H1 (cell line): ENCODE data around the gene TP53. TPM values are rescaled to one million over a fixed set of nuclear protein-coding genes. Genes with fewer than 3 reads are reported as not detected.

Experiments
- CTCF ChIA-PET: fragments of 300-600 bp; sonication (Branson Sonifier 250); formaldehyde crosslinking; loops from one replicate; lab custom pipeline; 2021; ENCODE audit not compliant: partially characterized antibody; lab: Charles Lee
- POLR2A ChIA-PET: fragments of 300-600 bp; sonication (Branson Sonifier 250); formaldehyde crosslinking; loops from one replicate; lab custom pipeline; 2021; ENCODE audit warnings: inconsistent platforms; ENCODE audit not compliant: partially characterized antibody; lab: Charles Lee
- DNase-seq, 2 experiments: peaks; one replicate each; pipeline versions ENCODE4 v3.0.0 to v3.0.0-alpha.2; 2010 to 2022; ENCODE audit warnings: low spot score in 2 of 2, low read depth in 1 of 2, mixed read lengths in 1 of 2
- FAIRE-seq: peaks from 2 replicates; lab custom pipeline; 2011; peaks lifted over from hg19 to GRCh38; lab: Jason Lieb, UNC
- H2AFZ ChIP-seq: 2 replicates; pipeline ENCODE4 v1.8.1; 2012; ENCODE audit warnings: low read length, inconsistent platforms
- H2AK5ac ChIP-seq: 2 replicates; pipeline ENCODE4 v1.6.1; 2013; ENCODE audit warnings: low read depth, low read length
- H2BK120ac ChIP-seq: replicated peaks from 2 replicates; pipeline ENCODE3; 2013; ENCODE audit warnings: low read depth, low read length, inconsistent platforms
- H2BK12ac ChIP-seq: 2 replicates; pipeline ENCODE4 v1.6.1; 2013; ENCODE audit warnings: low read depth, low read length
- H2BK15ac ChIP-seq: 2 replicates; pipeline ENCODE4 v1.6.1; 2013; ENCODE audit warnings: low read length
- H2BK20ac ChIP-seq: 2 replicates; pipeline ENCODE4 v1.6.1; 2013; ENCODE audit warnings: low read length
- H2BK5ac ChIP-seq: 2 replicates; pipeline ENCODE4 v1.6.1; 2013; ENCODE audit warnings: low read depth, low read length
- H3K14ac ChIP-seq: 2 replicates; pipeline ENCODE4 v1.6.1; 2013; ENCODE audit warnings: inconsistent platforms; ENCODE audit not compliant: insufficient read length
- H3K18ac ChIP-seq: 2 replicates; pipeline ENCODE4 v1.6.1; 2013; ENCODE audit warnings: low read length; ENCODE audit errors: extremely low read depth
- H3K23ac ChIP-seq: 2 replicates; pipeline ENCODE4 v1.6.1; 2013; ENCODE audit warnings: inconsistent platforms; ENCODE audit not compliant: insufficient read length
- H3K23me2 ChIP-seq: 2 replicates; pipeline ENCODE4 v1.6.1; 2013; ENCODE audit warnings: low read depth, low read length
- H3K27ac ChIP-seq: 2 replicates; pipeline ENCODE4 v1.6.1; 2011; ENCODE audit warnings: low read depth, low read length, inconsistent platforms
- H3K27me3 ChIP-seq, 4 experiments: replicated peaks in 1 of 4; 1 replicate in 1 of 4; 2 replicates in 3 of 4; pipeline versions ENCODE4 v1.6.1 to v1.8.1; 2011 to 2013; ENCODE audit warnings: low read length in 3 of 4, mild to moderate bottlenecking in 3 of 4, inconsistent platforms in 2 of 4, mixed read lengths in 2 of 4, moderate library complexity in 1 of 4; ENCODE audit not compliant: control insufficient read depth in 3 of 4, insufficient read depth in 3 of 4; ENCODE audit errors: extremely low read depth in 1 of 4
- H3K36me3 ChIP-seq, 4 experiments: 2 replicates each; pipeline versions ENCODE4 v1.6.1 to v1.8.1; 2011 to 2013; ENCODE audit warnings: mild to moderate bottlenecking in 4 of 4, low read length in 3 of 4, moderate library complexity in 2 of 4, control low read depth in 1 of 4, inconsistent platforms in 1 of 4; ENCODE audit not compliant: insufficient read depth in 4 of 4, control insufficient read depth in 2 of 4
- H3K4ac ChIP-seq: replicated peaks from 2 replicates; pipeline ENCODE3; 2013; ENCODE audit warnings: low read length, low read depth, mixed read lengths, inconsistent platforms; ENCODE audit not compliant: insufficient read length
- H3K4me1 ChIP-seq, 4 experiments: replicated peaks in 1 of 4; 1 replicate in 1 of 4; 2 replicates in 3 of 4; pipeline versions ENCODE4 v1.6.1 to v1.8.1; 2011 to 2013; ENCODE audit warnings: low read length in 3 of 4, inconsistent platforms in 2 of 4, mixed read lengths in 1 of 4; ENCODE audit not compliant: insufficient read depth in 4 of 4, control insufficient read depth in 3 of 4
- H3K4me2 ChIP-seq, 2 experiments: 2 replicates each; pipeline versions ENCODE4 v1.6.1 to v1.8.1; 2011 to 2013; ENCODE audit warnings: low read depth in 2 of 2, low read length in 2 of 2, control low read depth in 1 of 2, inconsistent platforms in 1 of 2, mild to moderate bottlenecking in 1 of 2; ENCODE audit not compliant: insufficient read depth in 1 of 2
- H3K4me3 ChIP-seq, 4 experiments: fragments of 200-600, 300-600 bp in 1 of 4; sonication (generic), shearing (Covaris generic), sonication (Bioruptor Twin) in 1 of 4; 2 replicates each; pipeline versions ENCODE4 v1.5.1 to v1.8.1; 2011 to 2016; ENCODE audit warnings: low read length in 4 of 4, low read depth in 3 of 4, control low read depth in 2 of 4, inconsistent platforms in 2 of 4, mild to moderate bottlenecking in 2 of 4, mixed read lengths in 1 of 4, moderate library complexity in 1 of 4; ENCODE audit not compliant: insufficient read depth in 2 of 4; ENCODE audit errors: extremely low read depth in 1 of 4
- H3K56ac ChIP-seq: replicated peaks from 2 replicates; pipeline ENCODE3; 2013; ENCODE audit warnings: low read depth, mild to moderate bottlenecking, mixed read lengths, low read length, inconsistent platforms; ENCODE audit not compliant: insufficient read length
- H3K79me1 ChIP-seq: 2 replicates; pipeline ENCODE4 v1.6.1; 2013; ENCODE audit warnings: low read depth, low read length, control low read depth
- H3K79me2 ChIP-seq, 2 experiments: 2 replicates each; pipeline versions ENCODE4 v1.6.1 to v1.8.1; 2012 to 2013; ENCODE audit warnings: low read length in 2 of 2, mild to moderate bottlenecking in 2 of 2, inconsistent platforms in 1 of 2; ENCODE audit not compliant: insufficient read depth in 2 of 2, control insufficient read depth in 1 of 2
- H3K9ac ChIP-seq, 4 experiments: replicated peaks in 1 of 4; 1 replicate in 1 of 4; 2 replicates in 3 of 4; pipeline versions ENCODE4 v1.6.1 to v1.8.1; 2011 to 2013; ENCODE audit warnings: low read depth in 3 of 4, low read length in 3 of 4, control low read depth in 2 of 4, mild to moderate bottlenecking in 2 of 4, moderate library complexity in 2 of 4, inconsistent platforms in 1 of 4; ENCODE audit errors: extremely low read depth in 1 of 4
- H3K9me3 ChIP-seq, 2 experiments: 2 replicates each; pipeline versions ENCODE4 v1.6.1 to v1.8.1; 2012 to 2013; ENCODE audit warnings: mild to moderate bottlenecking in 2 of 2, moderate library complexity in 2 of 2, control low read depth in 1 of 2, inconsistent platforms in 1 of 2, low read depth in 1 of 2, low read length in 1 of 2, mixed read lengths in 1 of 2; ENCODE audit not compliant: insufficient read depth in 2 of 2
- H4K20me1 ChIP-seq, 2 experiments: replicated peaks in 1 of 2; 2 replicates each; pipeline versions ENCODE3 to v1.8.1; 2011 to 2013; ENCODE audit warnings: inconsistent platforms in 2 of 2, low read length in 2 of 2, mild to moderate bottlenecking in 1 of 2; ENCODE audit not compliant: insufficient read depth in 2 of 2, control insufficient read depth in 1 of 2
- H4K5ac ChIP-seq: 2 replicates; pipeline ENCODE4 v1.6.1; 2013; ENCODE audit warnings: low read length, low read depth, mixed read lengths, inconsistent platforms; ENCODE audit not compliant: insufficient read length
- H4K8ac ChIP-seq: 2 replicates; pipeline ENCODE4 v1.8.0; 2013; ENCODE audit warnings: mild to moderate bottlenecking, moderate library complexity, low read length, inconsistent platforms; ENCODE audit not compliant: insufficient read depth; ENCODE audit errors: extremely low read depth
- H4K91ac ChIP-seq: replicated peaks from 2 replicates; pipeline ENCODE3; 2013; ENCODE audit warnings: low read length, mixed read lengths, inconsistent platforms; ENCODE audit not compliant: insufficient read length
- ATF3 ChIP-seq: IDR thresholded peaks from 2 replicates; pipeline ENCODE4 v1.6.1; 2011; ENCODE audit warnings: low read depth, mild to moderate bottlenecking, low read length; ENCODE audit not compliant: insufficient read depth
- BCL11A ChIP-seq, 2 experiments: IDR thresholded peaks; one replicate each; pipeline ENCODE4 v1.6.1; 2011; ENCODE audit warnings: low read depth in 2 of 2, low read length in 2 of 2, mild to moderate bottlenecking in 2 of 2
- WGBS, 2 experiments: shearing (Covaris generic) in 1 of 2; methylation state at CpG; one replicate each; pipeline versions ENCODE4 v1.1.6 to v1.1.7; 2013 to 2015; ENCODE audit warnings: low lambda C conversion rate in 2 of 2, mixed read lengths in 2 of 2, inconsistent platforms in 1 of 2, low coverage in 1 of 2, missing lambda C conversion rate in 1 of 2; ENCODE audit not compliant: insufficient replicate concordance in 2 of 2, insufficient coverage in 1 of 2, insufficient read length in 1 of 2; ENCODE audit errors: extremely low coverage in 1 of 2, missing lambda C conversion rate in 1 of 2; 5-methylcytosine and 5-hydroxymethylcytosine counted together
- polyA plus RNA-seq, 7 experiments: library from polyadenylated mRNA; depleted of rRNA in 3 of 7; stranded (reverse) in 5 of 7; unstranded in 2 of 7; fragments of >200 nt in 5 of 7; fragments of 200-250 nt in 2 of 7; gene quantifications; 1 replicate in 5 of 7; 2 replicates in 1 of 7; 4 replicates in 1 of 7; pipeline versions ENCODE4 v1.2.1 to v1.2.3, GENCODE V29; 2011 to 2013; ENCODE audit warnings: missing spikeins in 2 of 7, mixed read lengths in 2 of 7
- total RNA-seq: library from RNA; stranded (reverse); fragmentation: NEBNext Ultra II Directional; extraction: Animal tissue kit (Norgen Biotek cat#: 25700); gene quantifications from 2 replicates; pipeline ENCODE4 v1.2.1, GENCODE V29; 2021

The TP53 gene
- total and polyA plus RNA-seq, 2 of the 8 experiments (the other 6 are each of a cell fraction or from before 2014, with no cell fraction given): 143 to 198 TPM

- DNase-seq (no peak), FAIRE-seq (no peak)
- H3K4me2 ChIP-seq: no peak overlapping the region
- ChIA-PET POLR2A (interaction anchor here (1.3 to 79.4 kb wide), 4 partner anchors 12 to 65 kb away, joined by 4 to 2272 read pairs (median 1138); partner anchors contain the start of genes ATP1B2, FXR2, SAT2 and SHBG), CTCF (interaction anchor here (0.6 to 18.2 kb wide), 4 partner anchors 17 to 37 kb away, joined by 4 to 211 read pairs (median 105); partner anchors contain the start of genes SHBG, TP53 and WRAP53)
- H4K5ac ChIP-seq: no peak overlapping the region
- no peak overlapping the region for H3K4me3 ChIP-seq
- 0 out of 2 replicates have a peak overlapping the region, but pooled peaks have one; percentile 89 for H2BK12ac ChIP-seq
- no peaks in the 10 kb centered on the region for H3K9me3 ChIP-seq
- no peaks in the 10 kb centered on the region; a peak in 2 of 8 replicates for H3K36me3 ChIP-seq
- no peak overlapping the region; a peak in 1 of 7 replicates for H3K9ac ChIP-seq
- no peak for TF ChIP-seq BCL11A (IDR thresholded peaks at IDR 0.05; ENCODE audit: low read depth in 2 of 2, low read length in 2 of 2)
- no peak for TF ChIP-seq ATF3
- no peak overlapping the region for H3K27ac ChIP-seq
- H2BK15ac ChIP-seq: peak overlapping the region; percentile 62; the same call in 1 of the 2 replicates
- H2BK20ac ChIP-seq: no peak overlapping the region
- H4K20me1 ChIP-seq: peaks cover 0 to 2% of the 10 kb centered on the region in 2 experiments
- no peaks in the 10 kb centered on the region for H3K79me1 ChIP-seq
- H4K91ac ChIP-seq: peak overlapping the region; percentile 7
- no peaks in the 10 kb centered on the region for H3K79me2 ChIP-seq
- H2BK120ac ChIP-seq: no peak overlapping the region
- 91% methylated on average over 16 of the region's 16 CpGs; no CpG with 5 or more reads in 1 of the 2 experiments for WGBS, 2 experiments
- H3K23ac ChIP-seq: no peak overlapping the region
- no peak overlapping the region for H2BK5ac ChIP-seq
- H3K23me2 ChIP-seq: peaks cover 20% of the 10 kb centered on the region
- H3K4me1 ChIP-seq: peaks cover 10 to 21% (median 15%) of the 10 kb centered on the region in 4 experiments
- H3K18ac ChIP-seq: no peak overlapping the region
- no peak overlapping the region for H2AK5ac ChIP-seq
- no peak overlapping the region for H3K14ac ChIP-seq
- no peak overlapping the region for H4K8ac ChIP-seq
- H2AFZ ChIP-seq: no peak overlapping the region
- no peak overlapping the region for H3K4ac ChIP-seq
- no peak overlapping the region for H3K56ac ChIP-seq
- H3K27me3 ChIP-seq: peaks cover 0 to 13% (median 4%) of the 10 kb centered on the region in 4 experiments; a peak in 4 of 7 replicates
Measured at GRCh38 chr17:7654832-7655540, 32.3 kb downstream of the TP53 start.
